GM19467 (cell line): Measurements from ENCODE around the gene GRIN3A.
"Not testable (repeated sequence)": the region's sequence is repeated elsewhere in the genome, so short reads cannot be mapped to it uniquely, and the experiment has no call there.

Experiments used
- ATAC-seq: cut with Tn5 transposase; IDR thresholded peaks from one replicate; pipeline ENCODE4 v1.9.1; 2021; ENCODE audit warnings: mild to moderate bottlenecking, moderate library complexity; ENCODE audit not compliant: unreplicated experiment

GRIN3A gene

GRCh38 chr9:101635473-101635872 lies 103.0 kb downstream of the GRIN3A start:
- no peak for ATAC-seq

- no peak for ATAC-seq
Observed at GRCh38 chr9:101634741-101635409, 103.6 kb downstream of the GRIN3A start.

- ATAC-seq = no peak
Observed at GRCh38 chr9:101632611-101633010, 105.8 kb downstream of the GRIN3A start.

- no peak for ATAC-seq
Observed at GRCh38 chr9:101631892-101632291, 106.6 kb downstream of the GRIN3A start.

GRCh38 chr9:101629636-101630035 lies 108.8 kb downstream of the GRIN3A start:
- ATAC-seq = no peak

GRCh38 chr9:101628173-101628572 lies 110.3 kb downstream of the GRIN3A start:
- ATAC-seq = no peak

GRCh38 chr9:101626295-101626694 lies 112.2 kb downstream of the GRIN3A start:
- no peak for ATAC-seq

- no peak for ATAC-seq
Observed at GRCh38 chr9:101625876-101626275, 112.6 kb downstream of the GRIN3A start.

- ATAC-seq = no peak
Observed at GRCh38 chr9:101620452-101620851, 118.0 kb downstream of the GRIN3A start.

GRCh38 chr9:101618698-101619097 lies 119.7 kb downstream of the GRIN3A start:
- no peak for ATAC-seq

GRCh38 chr9:101605547-101605946 lies 132.9 kb downstream of the GRIN3A start:
- ATAC-seq = no peak

- ATAC-seq = no peak
Observed at GRCh38 chr9:101604296-101604695, 134.2 kb downstream of the GRIN3A start.

- no peak for ATAC-seq
Observed at GRCh38 chr9:101601904-101602765, 136.3 kb downstream of the GRIN3A start.

GRCh38 chr9:101594796-101595195 lies 143.7 kb downstream of the GRIN3A start, which contains the start of gene PPP3R2:
PPP3R2 (minus strand) TSS chr9:101594969; CDS start chr9:101594921, 48 bp downstream.
- ATAC-seq = no peak

GRCh38 chr9:101593345-101593744 lies 145.1 kb downstream of the GRIN3A start:
- no peak for ATAC-seq

- ATAC-seq = no peak
Observed at GRCh38 chr9:101592788-101593187, 145.7 kb downstream of the GRIN3A start.

GRCh38 chr9:101591787-101592446 lies 146.5 kb downstream of the GRIN3A start:
- ATAC-seq = no peak

GRCh38 chr9:101590901-101591300 lies 147.5 kb downstream of the GRIN3A start:
- no peak for ATAC-seq

- ATAC-seq = not testable (repeated sequence)
Observed at GRCh38 chr9:101590074-101590473, 148.4 kb downstream of the GRIN3A start.

GRCh38 chr9:101587332-101588043 lies 151.0 kb downstream of the GRIN3A start:
- no peak for ATAC-seq

GRCh38 chr9:101586651-101587050 lies 151.8 kb downstream of the GRIN3A start:
- ATAC-seq = peak; percentile 88
